Adrenal gland (tissue), 12 donors: ENCODE measurements around the gene BCORL1. TPM values are rescaled to one million over a fixed set of nuclear protein-coding genes. Genes with fewer than 3 reads are reported as not detected.
A peak's percentile ranks its signal among the peaks of the same experiment; 100 is the strongest.

Experiments used
- DNase-seq, 7 donors: peaks; one replicate each; pipeline ENCODE4 v3.0.0-alpha.2; 2019 to 2020
- H3K27ac ChIP-seq, 5 donors: fragments of 200-600 bp; sonication (generic) in 4 of 5; 1 replicate in 3 of 5; 2 replicates in 2 of 5; pipeline versions ENCODE4 v1.5.1 to v1.8.0; 2016 to 2020; ENCODE audit warnings: mild to moderate bottlenecking in 1 of 5
- H3K27me3 ChIP-seq: fragments of 200-600 bp; 2 replicates; pipeline ENCODE4 v1.8.0; 2021
- H3K36me3 ChIP-seq, 2 donors: fragments of 200-600 bp; replicated peaks in 1 of 2; 1 replicate in 1 of 2; 2 replicates in 1 of 2; pipeline versions ENCODE4 v1.5.1 to v1.8.0; 2018 to 2022
- H3K4me1 ChIP-seq, 2 donors: fragments of 200-600 bp; replicated peaks in 1 of 2; 1 replicate in 1 of 2; 2 replicates in 1 of 2; pipeline versions ENCODE4 v1.5.1 to v1.8.0; 2018 to 2021
- H3K4me3 ChIP-seq, 4 donors: fragments of 200-600 bp; sonication (generic) in 3 of 4; one replicate each; pipeline ENCODE4 v1.5.1; 2016 to 2018
- H3K9me3 ChIP-seq, 3 donors: fragments of 200-600 bp; sonication (generic) in 1 of 3; replicated peaks in 1 of 3; 1 replicate in 2 of 3; 2 replicates in 1 of 3; pipeline versions ENCODE4 v1.5.1 to v1.8.0; 2016 to 2021
- CTCF ChIP-seq, 6 experiments: fragments of 450-650 bp in 4 of 6; fragments of 200-600 bp in 2 of 6; sonication (generic) in 1 of 6; IDR thresholded peaks; 1 replicate in 5 of 6; 2 replicates in 1 of 6; pipeline versions ENCODE4 v1.5.1 to v1.8.0; 2016 to 2021; ENCODE audit warnings: antibody characterized with exemption in 6 of 6, mild to moderate bottlenecking in 2 of 6, moderate library complexity in 1 of 6
- POLR2A ChIP-seq, 2 donors: fragments of 450-650 bp; IDR thresholded peaks; one replicate each; pipeline ENCODE4 v1.6.1; 2017; ENCODE audit warnings: antibody characterized with exemption in 2 of 2, mild to moderate bottlenecking in 2 of 2, moderate library complexity in 1 of 2
- WGBS, 4 donors: extraction: QIAGEN DNeasy Blood & Tissue Kit in 2 of 4; methylation state at CpG; one replicate each; pipeline versions ENCODE4 v1.1.5 to v1.1.7; 2013 to 2017; 5-methylcytosine and 5-hydroxymethylcytosine counted together
- intact Hi-C, 2 donors: fragments of 100-400 bp; cut with DNase I; formaldehyde crosslinking; loops; one replicate each; pipeline versions ENCODE4 v1.14.1 to v1.15.0; 2022 to 2023
- polyA plus RNA-seq, 3 donors: library from polyadenylated mRNA; stranded (reverse); fragments of 200-250 nt in 2 of 3; fragments of 350-450 nt in 1 of 3; fragmentation: Illumina TruSeq in 1 of 3; extraction: RNeasy Lipid Tissue Mini Kit (QIAGEN cat#74804) in 1 of 3; gene quantifications; one replicate each; pipeline ENCODE4 v1.2.3, GENCODE V29; 2013 to 2014
- total RNA-seq, 9 donors: library from RNA; depleted of rRNA in 4 of 9; stranded (reverse); fragments of >200 nt in 4 of 9; fragments of 120-200 nt in 1 of 9; fragmentation: NEBNext Ultra II Directional in 1 of 9; extraction: Animal tissue kit (Norgen Biotek cat#: 25700) in 1 of 9; gene quantifications; one replicate each; pipeline versions ENCODE4 v1.1.0 to v1.2.4, GENCODE V29; 2013 to 2023
- donor health status: healthy with polysubstance abuse.
- donor health status: Bipolar disorder and iron deficiency.
- donor health status: DM: yes; HTN: yes; CAD: no.
- donor health status: DM: no; HTN: no; CAD: no.
- donor health status: DM: no; HTN: no; CAD: no.
- donor health status: DM: yes; HTN: yes; CAD: no.

Gene BCORL1
- total and polyA plus RNA-seq, 12 donors, result 1.4 to 18.5 (median 7.0) TPM

- Histone ChIP-seq H3K27me3 (peaks cover 3% of the 10 kb centered on the region), H3K4me1 (peaks cover 0 to 4% of the 10 kb centered on the region in 2 donors), H3K36me3 (no peaks in the 10 kb centered on the region), H3K4me3 (no peak overlapping the region), H3K27ac (no peak overlapping the region), H3K9me3 (no peaks in the 10 kb centered on the region)
- no peak for DNase-seq
- TF ChIP-seq CTCF (IDR thresholded peaks at IDR 0.05) (no peak), POLR2A (IDR thresholded peaks at IDR 0.05) (no peak)
- WGBS, 4 donors, result 71 to 80% (median 79%) methylated on average over 7 of the region's 7 CpGs; no CpG with 5 or more reads in 1 of the 4 donors
- intact Hi-C loops, result loop anchor here in 1 of 2 donors (10.0 kb wide), 1 partner anchor 134 kb away; no protein-coding TSS in a partner anchor
These were observed 76.2 kb downstream of the BCORL1 start for GRCh38 chrX:130058652-130059051.

GRCh38 chrX:130060122-130061069 lies 78.0 kb downstream of the BCORL1 start:
- Histone ChIP-seq H3K36me3 (no peaks in the 10 kb centered on the region), H3K4me1 (peaks cover 0 to 4% of the 10 kb centered on the region in 2 donors), H3K27me3 (no peaks in the 10 kb centered on the region), H3K4me3 (peak overlapping the region in 2 of 4 donors; percentile 5 to 62), H3K27ac (peak overlapping the region in 2 of 5 donors; percentile 44 to 66), H3K9me3 (no peaks in the 10 kb centered on the region)
- intact Hi-C loops, result loop anchor here in 1 of 2 donors (10.0 kb wide), 1 partner anchor 456 kb away; no protein-coding TSS in a partner anchor
- 0 to 41% (median 16%) methylated on average over 5 to 78 of the region's 87 CpGs for WGBS, 4 donors
- TF ChIP-seq CTCF (IDR thresholded peaks at IDR 0.05) (peak; percentile 67 to 91 (median 77)), POLR2A (IDR thresholded peaks at IDR 0.05) (no peak)
- DNase-seq, result peak; percentile 64 to 84 (median 74)

- H3K36me3 ChIP-seq, result peaks cover 0 to 4% of the 10 kb centered on the region in 2 donors
- no peaks in the 10 kb centered on the region for H3K9me3 ChIP-seq
- intact Hi-C loops, result loop anchor here in 1 of 2 donors (10.0 kb wide), 1 partner anchor 462 kb away; no protein-coding TSS in a partner anchor
- H3K27ac ChIP-seq, result no peak overlapping the region
- WGBS, 4 donors, result 66 to 77% (median 75%) methylated on average over 6 to 15 of the region's 15 CpGs
- H3K4me1 ChIP-seq, result no peaks in the 10 kb centered on the region
- no peak for DNase-seq
- no peak for TF ChIP-seq CTCF (IDR thresholded peaks at IDR 0.05)
- no peak for TF ChIP-seq POLR2A (IDR thresholded peaks at IDR 0.05)
- no peak overlapping the region for H3K4me3 ChIP-seq
- no peaks in the 10 kb centered on the region for H3K27me3 ChIP-seq
These were observed 84.7 kb downstream of the BCORL1 start for GRCh38 chrX:130066975-130067615.
